ENCODE data around the gene HSPA12A.

The HSPA12A gene

DNA sequence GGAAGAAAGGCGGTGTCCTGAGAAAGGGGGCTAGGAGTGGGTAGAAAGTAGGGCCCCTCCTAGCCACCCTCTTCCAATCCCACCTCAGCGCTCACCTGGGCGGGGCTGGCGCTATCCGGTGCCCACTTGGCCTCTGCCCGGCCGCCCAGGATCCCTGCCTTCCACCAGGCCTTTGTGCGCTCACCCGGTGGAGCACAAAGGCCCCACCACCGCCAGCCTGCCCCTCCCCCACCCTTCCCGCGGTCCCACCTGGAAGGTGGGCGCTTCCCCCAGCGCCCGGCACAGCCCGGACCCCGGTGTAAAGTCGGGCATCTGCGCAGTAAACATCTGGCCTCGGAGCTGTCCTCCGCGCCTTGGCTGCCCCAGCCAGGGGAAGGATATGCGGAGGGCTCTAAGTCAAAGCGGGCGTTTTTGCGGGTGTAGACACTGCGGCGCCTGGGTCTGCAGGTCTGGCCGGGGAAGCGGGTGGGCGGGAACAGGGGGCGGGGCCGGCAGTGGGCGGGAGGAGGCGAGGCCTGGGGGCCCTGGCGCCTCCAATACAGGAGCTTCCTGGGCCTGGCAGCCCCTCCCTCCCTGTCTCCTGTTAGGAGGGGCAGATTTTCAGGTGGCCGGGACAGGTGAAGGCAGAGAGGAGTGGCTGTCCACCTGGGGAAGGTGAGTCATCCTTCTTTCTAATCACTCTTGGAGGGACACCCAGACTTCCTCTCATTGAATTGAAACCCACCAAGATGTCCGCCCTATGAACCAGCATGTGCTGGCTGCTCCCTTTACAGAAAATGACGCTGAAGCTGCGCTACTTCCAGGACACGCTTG lies 72.3 kb downstream of the HSPA12A start:
- no peak for DNase-seq (ENCODE audit: low spot score)
- FAIRE-seq = no peak

DNA sequence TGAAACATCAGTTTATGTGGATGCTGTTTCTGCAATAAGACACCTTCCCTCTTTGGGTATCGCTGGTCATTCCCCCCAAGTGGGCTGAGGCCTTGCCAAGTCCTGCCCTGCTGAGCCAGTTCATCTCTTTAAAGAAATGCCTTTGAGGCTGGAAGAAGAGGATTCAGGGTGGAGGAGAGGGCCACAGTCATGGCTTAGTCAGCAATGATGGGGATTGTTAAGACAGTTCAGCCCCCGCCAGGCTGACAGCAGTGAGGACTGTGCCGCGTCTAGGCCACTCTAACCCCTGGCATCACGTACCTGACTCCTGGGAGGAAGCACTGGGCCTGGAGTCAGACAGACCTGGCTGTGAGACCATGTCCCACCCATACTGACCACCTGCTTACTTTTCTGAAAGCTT lies 73.3 kb downstream of the HSPA12A start:
- DNase-seq (ENCODE audit: low spot score) = no peak

DNA sequence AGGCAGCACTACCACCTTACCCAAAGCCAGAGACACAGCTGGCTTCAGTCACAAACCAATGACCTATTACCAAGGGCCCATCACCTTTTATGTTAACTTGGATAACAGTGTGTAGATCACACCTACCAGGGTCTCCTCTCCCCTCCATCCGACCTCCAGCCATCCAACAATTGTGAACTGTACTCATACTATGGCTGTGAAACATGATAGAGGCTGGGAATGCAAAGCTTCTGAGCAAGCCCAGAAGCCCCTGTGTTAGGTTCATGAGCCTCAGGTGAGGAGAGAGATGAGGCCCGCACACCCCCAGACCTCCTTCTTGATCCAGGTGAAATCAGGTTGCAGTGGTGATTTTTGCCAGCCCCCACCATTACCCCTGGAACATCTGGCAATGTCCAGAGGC lies 73.9 kb downstream of the HSPA12A start:
- FAIRE-seq (no peak), DNase-seq (ENCODE audit: low spot score) (no peak)

More for the DNA sequence above, 73.3 kb downstream of the HSPA12A start:
- FAIRE-seq = no peak

- DNase-seq (ENCODE audit: low spot score) = no peak
- FAIRE-seq = no peak
Observed at GRCh38 chr10:116668018-116668417, 74.3 kb downstream of the HSPA12A start.

DNA sequence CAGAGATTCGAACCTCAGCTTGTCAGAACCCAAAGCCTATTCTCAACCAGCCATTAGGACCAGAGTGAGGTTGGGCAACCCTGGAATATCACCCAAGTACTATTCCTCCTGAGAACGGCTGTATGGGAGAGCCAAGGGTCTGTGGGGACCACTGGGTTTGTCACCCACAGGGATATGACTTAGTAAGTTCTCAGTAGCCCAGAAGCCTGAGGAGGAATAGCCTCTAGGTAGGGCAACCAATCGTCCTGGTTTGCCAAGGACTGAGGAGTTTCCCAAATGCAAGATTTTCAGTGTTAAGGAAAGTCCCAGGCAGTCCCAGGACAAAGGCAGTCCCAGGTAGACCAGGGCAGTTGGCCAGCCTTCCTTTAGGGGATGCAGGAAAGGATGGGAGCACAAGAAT lies 74.9 kb downstream of the HSPA12A start:
- FAIRE-seq = no peak
- DNase-seq (ENCODE audit: low spot score) = no peak

- DNase-seq (ENCODE audit: low spot score) (no peak), FAIRE-seq (no peak)
Observed at GRCh38 chr10:116665541-116666125, 76.7 kb downstream of the HSPA12A start.

- DNase-seq (ENCODE audit: low spot score) (no peak), FAIRE-seq (no peak)
Observed at GRCh38 chr10:116664631-116665030, 77.7 kb downstream of the HSPA12A start.

GRCh38 chr10:116663342-116663741 lies 79.0 kb downstream of the HSPA12A start:
- DNase-seq (ENCODE audit: low spot score) (no peak), FAIRE-seq (no peak)

DNA sequence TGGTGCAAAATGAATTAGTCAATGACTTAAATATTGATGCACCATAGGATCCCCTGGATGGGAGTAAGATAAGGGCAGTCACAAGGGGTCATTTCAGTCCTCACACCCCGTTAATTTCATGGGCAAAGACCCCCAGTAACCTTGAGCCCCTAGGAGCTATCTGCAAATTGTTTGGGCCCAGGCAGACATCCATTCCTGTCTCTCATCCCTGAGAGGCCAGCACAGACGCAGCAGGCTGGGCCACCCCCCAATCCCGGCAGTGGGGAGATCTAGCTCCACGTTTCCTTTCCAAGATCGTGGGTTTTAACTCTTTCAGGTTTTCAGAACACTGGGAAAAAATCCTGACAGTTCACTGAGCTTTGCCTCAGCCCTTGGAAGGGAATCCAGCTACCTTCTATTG lies 81.5 kb downstream of the HSPA12A start:
- DNase-seq (ENCODE audit: low spot score) = no peak
- FAIRE-seq = no peak

DNA sequence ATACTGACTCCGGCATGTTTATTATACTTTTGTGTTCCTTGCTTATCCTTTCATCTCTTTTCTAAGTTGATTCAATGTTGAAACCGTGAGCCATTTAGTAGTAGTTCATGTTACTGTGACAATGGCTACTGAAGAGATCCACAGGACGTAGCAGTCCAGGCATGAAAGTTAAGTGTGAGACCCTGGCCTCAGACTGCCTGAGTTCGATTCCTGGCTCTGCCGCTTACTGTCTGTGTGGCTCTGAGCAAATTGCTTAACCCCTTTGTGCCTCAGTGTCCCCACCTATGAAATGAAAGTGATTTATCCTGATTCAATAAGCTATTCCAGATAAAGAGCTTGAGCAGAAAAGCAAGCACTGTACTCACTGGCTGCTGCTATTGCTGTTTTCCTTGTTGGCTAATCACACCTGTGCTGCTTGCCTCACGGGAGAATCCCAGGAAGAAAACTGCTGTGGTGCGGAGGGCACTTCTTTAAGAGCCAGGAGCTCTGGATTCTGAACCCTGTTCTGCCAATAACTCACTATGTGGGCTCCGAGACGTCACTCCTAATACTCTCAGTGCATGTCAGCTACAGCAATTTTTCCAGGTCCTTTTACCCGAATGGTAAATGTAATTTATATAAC lies 83.2 kb downstream of the HSPA12A start:
- no peak for FAIRE-seq
- no peak for DNase-seq (ENCODE audit: low spot score)

GRCh38 chr10:116657863-116658551 lies 84.4 kb downstream of the HSPA12A start:
- DNase-seq (ENCODE audit: low spot score) (no peak), FAIRE-seq (no peak)

DNA sequence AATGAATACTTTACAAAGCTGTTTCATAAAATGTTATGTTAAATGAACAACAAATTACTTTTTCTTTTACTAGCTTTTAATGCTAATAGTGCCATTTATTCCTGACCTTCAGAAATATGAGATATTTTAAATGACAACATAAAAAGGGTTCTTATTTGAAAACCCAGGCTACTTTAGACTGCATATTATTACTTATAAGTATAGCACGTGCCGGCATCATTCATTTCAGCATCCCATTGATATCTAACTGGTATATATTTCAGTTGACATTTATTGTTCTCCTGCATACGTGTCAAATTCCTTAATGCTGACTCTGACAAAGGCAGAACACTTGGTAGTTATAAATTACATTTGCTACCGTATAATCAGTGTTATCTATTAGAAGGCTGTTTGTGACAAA lies 86.3 kb downstream of the HSPA12A start:
- no peak for DNase-seq (ENCODE audit: low spot score)
- FAIRE-seq = no peak

- no peak for DNase-seq (ENCODE audit: low spot score)
- FAIRE-seq = no peak
Observed at GRCh38 chr10:116655568-116655967, 86.8 kb downstream of the HSPA12A start.

GRCh38 chr10:116654816-116655215 lies 87.5 kb downstream of the HSPA12A start:
- FAIRE-seq (no peak), DNase-seq (ENCODE audit: low spot score) (no peak)

DNA sequence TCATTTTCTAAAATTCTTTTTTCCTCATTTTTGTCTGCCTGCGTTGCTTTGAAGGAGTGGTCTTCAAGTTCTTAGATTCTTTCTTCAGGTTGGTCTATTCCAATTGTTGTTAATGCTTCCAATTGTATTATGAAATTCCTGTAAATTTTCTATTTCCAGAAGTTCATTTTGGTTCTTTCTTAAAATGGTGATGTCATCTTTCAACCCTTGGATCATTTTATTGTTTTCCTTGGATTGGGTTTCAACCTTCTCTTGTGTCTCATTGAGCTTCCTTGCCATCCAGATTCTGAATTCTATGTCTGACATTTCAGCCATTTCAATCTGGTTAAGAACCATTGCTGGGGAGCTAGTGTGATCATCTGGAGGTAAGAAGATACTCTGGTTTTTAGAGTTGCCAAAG lies 88.5 kb downstream of the HSPA12A start:
- DNase-seq (ENCODE audit: low spot score) (no peak), FAIRE-seq (no peak)

GRCh38 chr10:116648903-116649302 lies 93.5 kb downstream of the HSPA12A start:
- DNase-seq (ENCODE audit: low spot score) (no peak), FAIRE-seq (no peak)

DNA sequence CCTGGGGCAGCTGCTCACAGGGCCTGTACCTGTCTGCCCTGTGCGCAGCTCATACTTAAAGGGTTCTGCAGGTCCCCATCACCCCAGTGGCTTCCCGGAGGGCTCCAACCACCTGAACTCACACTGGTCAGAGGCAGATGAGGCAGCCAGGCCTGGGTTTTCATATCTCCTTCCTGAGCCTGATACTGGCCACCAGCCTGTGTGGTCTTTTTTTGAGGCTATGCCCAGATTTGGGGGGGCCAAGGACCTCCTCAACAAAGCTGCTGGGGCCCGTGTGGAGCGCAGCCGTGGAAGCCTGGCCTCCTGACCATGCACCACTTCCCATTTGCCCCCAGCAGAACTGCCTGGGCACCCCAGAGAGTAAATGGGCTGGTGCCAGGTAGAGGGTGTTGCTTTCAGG lies 95.9 kb downstream of the HSPA12A start:
- DNase-seq (ENCODE audit: low spot score) (no peak), FAIRE-seq (no peak)

- DNase-seq (ENCODE audit: low spot score) (no peak), FAIRE-seq (no peak)
Observed at GRCh38 chr10:116637830-116638229, 104.5 kb downstream of the HSPA12A start.

DNA sequence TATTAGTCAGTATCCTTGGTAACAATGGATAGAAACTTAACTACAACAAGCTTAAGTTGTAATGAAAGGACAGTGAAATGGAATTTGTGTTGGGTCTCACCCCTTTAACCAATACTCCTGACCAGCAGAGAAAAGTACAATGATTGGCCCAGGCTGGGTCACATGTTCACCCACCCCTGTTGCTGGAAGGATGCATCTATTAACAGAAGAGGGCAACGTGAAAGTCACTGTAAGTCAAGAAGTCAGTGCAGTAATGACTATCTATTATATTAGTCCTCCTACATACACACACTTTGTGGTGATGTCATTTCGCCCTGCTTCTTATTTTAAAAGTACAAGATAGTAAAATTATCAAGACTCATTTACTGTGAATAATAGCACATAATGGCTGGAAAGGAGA lies 105.4 kb downstream of the HSPA12A start:
- FAIRE-seq (no peak), DNase-seq (ENCODE audit: low spot score) (no peak)

- no peak for FAIRE-seq
- no peak for DNase-seq (ENCODE audit: low spot score)
Observed at GRCh38 chr10:116636385-116636784, 106.0 kb downstream of the HSPA12A start.

- FAIRE-seq (no peak), DNase-seq (ENCODE audit: low spot score) (no peak)
Observed at GRCh38 chr10:116634126-116634975, 108.0 kb downstream of the HSPA12A start.

Data from RCC 7860 (cell line).